Stimulated activated naive CD8-positive, alpha-beta T cell treated with anti-CD3 and anti-CD28 coated beads, Interleukin-15, Interleukin-2, amounts not matched to agents 100 U/mL and 50 U/mL, for 24 hours (primary cell): Measurements from ENCODE around the gene TSPAN9.

Experiments
- ATAC-seq: fragments of 150-1000 bp; cut with Tn5 transposase; one replicate; pipeline ENCODE4 v1.10.0; 2021
- DNase-seq: peaks from one replicate; pipeline ENCODE4 v3.0.0; 2021

Gene TSPAN9

DNA sequence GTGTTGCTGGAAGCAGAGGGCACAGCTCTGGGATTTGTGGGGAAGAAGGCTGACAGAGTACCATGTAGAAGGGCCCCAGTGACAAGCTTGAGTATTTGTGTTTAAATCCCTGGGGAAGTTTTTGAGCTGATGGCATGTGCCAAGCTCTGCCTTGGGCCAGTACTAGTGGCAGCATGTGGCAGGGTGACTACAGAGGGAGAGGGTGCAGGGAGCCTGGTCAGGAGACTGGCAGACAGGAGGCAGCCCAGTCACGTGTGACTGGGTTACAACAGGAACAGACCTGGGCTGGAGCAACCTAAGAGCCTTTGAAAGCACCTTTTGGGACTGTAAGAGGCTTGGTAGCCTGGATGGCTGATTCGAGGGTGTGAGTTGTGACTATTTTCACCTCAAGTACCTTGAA lies 112.1 kb downstream of the TSPAN9 start:
- ATAC-seq (no peak), DNase-seq (no peak)

DNA sequence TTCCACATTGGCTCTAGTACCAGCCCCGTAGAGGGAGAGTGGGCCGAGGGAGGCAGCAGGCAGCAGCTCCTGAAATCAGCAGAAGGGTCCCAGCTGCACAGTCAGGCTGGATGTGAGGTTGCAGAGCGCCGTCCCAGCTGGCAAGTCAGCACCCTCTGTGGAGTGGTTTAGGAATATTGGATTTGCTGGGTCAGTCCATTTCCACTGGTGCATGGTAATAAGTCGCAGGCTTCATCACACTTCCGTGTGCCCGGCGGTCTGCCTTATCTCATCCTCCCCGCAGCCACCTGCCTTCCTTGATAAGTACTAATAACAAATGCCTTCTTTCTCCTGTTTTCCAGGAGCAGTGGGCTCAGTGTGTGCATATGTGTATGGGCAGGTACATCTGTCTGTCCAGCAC lies 112.9 kb downstream of the TSPAN9 start:
- ATAC-seq (no peak), DNase-seq (no peak)

DNA sequence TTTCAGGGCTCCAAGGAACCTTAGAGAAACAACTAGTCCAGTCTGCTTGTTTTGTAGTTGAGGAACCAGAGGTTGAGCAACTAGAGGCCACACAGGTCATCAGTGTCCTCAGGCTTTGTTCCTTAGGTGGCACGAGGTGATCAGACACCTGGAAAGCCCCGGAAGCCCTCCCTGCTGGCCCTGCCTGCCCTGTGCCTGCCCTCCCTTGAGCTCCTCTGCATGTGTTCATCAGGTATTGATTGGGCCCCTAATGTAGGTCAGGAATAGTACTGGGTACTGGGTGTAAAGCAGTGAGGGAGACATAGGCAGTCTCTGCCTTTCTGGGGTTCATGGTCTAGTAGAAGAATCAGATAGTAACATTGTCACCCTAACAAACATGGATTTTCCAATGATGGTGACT lies 114.3 kb downstream of the TSPAN9 start:
- ATAC-seq (no peak), DNase-seq (no peak)

DNA sequence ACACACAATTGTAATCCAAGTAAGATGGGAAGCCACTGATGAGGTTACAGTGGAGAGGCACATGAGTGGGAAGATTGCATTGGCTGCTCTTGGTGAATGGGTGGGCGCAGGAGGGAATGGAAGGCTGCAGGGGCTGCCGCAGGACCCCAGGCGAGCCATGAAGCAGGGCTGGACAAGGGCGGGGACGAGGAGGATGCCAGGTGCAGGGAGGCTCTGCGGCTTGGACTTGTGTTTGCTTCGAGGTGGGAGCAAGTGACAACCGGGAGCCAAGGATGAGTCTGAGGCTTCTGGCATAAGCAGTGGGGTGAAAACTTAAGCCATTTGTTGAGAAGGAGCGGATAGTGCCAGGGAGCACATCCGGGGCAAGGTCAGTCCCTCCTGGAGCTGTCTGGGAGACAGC lies 115.0 kb downstream of the TSPAN9 start:
- DNase-seq, result no peak
- ATAC-seq, result no peak

DNA sequence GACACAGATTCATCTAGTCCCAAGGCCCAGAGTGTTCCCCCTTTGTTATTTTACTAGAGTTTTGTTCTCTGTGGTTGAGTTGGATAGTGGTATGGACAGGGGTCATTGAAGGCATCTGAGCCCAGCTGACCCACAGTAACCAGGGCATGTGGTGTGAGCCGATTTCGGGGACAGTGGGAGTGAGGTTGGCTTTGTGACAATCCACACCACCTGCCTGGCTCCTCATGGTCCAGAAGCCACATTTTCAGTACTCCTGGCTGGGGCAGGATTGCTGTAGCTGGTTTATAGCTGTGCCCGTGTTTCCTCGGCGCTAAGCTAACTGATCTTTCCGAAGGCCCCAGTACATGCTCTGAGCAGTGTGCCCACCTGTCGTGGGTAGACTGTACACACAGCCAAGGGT lies 116.0 kb downstream of the TSPAN9 start:
- ATAC-seq, result no peak
- DNase-seq, result no peak

DNA sequence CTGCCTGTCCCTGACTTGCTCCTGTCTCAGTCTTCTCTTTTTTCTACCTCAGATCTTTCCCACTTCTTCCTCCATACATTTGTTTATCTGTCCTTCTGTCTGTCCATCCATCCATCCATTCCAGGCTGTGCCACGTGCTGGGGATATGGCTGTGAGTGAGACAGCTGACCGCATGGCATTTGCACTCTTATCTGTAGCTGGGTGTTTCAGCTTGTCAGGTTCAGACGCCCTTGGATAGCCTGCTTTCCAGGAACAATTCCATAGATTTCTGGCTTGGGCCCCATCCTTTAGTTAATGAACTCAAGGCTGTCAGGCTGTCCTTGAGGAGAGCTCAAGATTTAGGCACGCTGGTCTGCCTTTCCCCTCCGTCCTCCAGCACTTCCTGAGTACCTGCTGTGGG lies 116.6 kb downstream of the TSPAN9 start:
- ATAC-seq, result no peak
- DNase-seq, result no peak

DNA sequence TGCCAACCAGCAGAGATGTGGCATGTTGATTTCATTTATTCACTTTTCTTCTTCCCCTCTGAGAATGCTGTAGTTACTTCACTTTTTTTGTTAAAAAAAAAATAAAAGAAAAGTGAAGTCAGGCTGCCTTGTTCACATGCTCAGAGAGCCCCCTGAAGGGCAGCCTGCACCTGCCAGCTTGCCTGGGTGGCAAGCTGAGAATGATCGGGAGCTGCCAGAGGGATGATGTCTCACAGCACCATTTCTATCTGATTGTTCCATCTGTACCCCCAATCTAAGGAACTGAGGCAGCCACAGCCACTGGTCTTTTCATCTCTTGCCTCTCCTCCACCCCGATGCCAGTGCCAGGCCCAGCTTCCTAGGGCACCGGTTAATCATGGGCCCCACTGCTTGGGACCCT lies 118.2 kb downstream of the TSPAN9 start:
- no peak for ATAC-seq
- DNase-seq, result no peak

DNA sequence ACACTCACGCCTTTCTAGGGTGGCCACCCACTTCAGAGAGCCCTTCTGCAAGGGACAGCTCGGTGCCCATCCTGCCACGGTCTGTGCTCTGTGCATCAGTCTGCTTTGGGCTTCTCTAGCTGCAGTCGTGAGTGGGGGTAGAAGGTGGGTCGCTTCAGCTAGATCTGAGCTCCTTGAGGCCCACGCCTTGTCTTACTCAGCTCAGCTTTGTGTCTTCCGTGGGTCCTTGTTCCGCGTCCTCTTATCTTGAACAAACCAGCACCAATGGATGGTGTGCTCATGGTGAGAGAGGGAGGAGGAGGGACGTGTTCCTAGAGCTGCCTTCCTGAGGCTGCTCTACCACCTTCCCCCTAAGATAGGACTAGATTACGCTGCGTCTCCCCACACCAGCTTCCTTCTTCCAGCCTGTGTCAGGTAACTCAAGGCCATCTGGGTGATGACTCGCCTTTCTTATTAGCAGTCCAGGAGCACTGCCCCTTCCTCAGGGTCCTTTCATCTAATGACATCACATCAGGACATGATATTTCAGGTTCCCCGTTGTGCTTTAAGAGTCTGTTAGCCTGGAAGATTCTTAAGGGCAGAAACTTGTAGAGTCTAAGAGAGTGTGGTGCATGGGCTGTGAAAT lies 118.8 kb downstream of the TSPAN9 start:
- DNase-seq, result no peak

DNA sequence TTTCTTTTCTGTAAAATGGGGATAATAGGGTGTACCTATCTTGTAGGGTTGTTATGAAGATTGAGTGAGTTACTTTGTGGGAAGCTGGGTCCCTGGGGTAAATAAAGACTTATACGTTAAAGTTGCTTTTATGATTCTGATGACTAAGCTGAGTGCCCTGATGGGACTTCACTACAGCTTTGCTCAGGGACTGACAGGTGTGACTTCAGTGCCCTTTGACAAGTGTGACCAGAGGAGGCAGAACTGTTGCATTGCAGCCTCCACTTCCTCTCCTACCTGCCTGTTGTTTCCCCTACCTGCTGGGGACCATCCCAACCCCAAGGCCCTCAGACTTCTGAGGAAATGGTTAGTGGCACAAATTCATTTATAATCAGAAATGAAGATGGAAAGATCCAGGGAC lies 119.3 kb downstream of the TSPAN9 start:
- DNase-seq, result no peak
- ATAC-seq, result no peak

More for the DNA sequence above, 118.8 kb downstream of the TSPAN9 start:
- ATAC-seq, result no peak

DNA sequence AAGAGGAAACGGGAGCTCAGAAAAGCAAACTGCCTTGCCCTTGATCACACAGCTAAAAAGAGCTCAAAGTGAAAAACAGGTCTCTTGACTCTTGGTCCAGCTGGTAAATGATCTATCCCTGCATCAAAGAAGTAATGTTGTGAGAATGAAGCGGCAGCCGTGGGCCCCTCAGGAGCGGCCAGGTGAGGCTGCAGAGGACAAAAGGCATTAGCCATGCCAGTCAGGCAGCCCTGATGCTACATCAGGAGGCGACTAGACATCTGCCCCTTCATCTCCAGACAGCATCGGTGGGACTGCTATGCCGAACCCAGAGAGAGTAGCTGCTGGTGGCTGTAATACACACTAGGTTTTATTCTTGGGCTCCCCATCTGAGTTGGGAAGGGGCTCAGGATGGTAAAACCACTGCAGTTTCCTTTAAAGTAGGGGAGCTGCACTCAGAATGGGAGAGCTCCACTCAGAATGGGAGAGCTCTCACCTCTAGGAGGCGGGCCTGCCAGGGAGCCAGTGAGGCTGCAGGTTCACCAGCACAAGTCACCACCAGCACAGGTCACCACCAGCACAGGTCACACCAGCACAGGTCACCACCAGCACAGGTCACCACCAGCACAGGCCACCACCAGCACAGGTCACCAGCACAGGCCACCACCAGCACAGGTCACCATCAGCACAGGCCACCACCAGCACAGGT lies 120.1 kb downstream of the TSPAN9 start:
- ATAC-seq (no peak), DNase-seq (no peak)

DNA sequence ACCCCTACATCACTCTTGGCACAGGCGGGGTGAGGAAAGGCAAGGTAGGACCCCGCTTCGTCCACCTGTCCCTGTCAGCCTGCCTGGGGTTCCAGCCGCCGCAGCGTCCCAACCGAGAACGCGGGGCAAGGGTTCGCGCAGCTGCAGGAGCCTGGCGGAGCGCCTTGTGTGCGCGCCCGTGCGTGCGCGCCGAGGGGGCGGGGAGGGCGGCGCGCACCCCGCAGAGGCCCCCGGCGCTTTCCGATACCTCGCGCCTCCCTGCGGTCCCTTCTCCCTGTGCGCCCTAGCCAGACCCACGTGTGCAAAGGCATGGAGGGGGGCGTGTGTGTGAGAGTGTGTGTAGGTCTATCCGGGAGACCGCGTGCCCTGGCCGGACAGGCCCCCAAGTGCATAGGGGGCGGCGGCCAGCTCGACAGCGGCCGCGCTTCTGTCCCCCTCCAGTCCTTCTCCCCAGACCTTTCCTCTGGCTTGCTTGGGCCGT lies 122.4 kb downstream of the TSPAN9 start:
- DNase-seq (no peak), ATAC-seq (peak; percentile 10)

DNA sequence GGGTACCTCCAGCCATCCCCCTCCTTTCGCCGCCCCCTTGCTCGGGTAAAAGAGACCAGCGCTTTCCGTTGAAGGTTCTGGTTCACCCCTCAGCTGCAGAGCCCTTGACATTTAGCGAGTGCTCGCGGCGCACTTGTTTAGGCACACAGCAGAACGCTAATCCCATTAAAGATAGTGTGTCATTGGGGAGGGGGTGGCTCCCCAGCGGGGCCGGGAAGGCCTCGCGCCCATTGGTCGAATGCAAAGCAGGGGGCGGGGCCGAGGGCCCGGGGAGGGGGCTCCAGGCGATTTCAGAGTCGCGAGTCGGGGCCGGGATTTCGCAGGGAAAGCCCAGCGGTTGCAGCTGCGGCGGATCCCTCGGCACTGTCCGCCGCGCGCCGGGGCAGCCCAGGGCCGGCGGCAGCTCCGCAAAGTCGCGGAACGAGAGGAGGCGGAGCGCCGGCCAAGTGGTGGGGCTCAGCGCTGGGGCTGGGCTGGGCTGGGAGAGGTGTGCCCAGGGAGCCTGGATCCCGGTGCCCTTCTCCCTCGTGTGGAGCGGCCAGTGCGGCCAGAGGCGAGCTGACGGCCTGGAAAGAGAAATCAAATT lies 122.9 kb downstream of the TSPAN9 start:
- ATAC-seq (no peak), DNase-seq (peak; percentile 19)

DNA sequence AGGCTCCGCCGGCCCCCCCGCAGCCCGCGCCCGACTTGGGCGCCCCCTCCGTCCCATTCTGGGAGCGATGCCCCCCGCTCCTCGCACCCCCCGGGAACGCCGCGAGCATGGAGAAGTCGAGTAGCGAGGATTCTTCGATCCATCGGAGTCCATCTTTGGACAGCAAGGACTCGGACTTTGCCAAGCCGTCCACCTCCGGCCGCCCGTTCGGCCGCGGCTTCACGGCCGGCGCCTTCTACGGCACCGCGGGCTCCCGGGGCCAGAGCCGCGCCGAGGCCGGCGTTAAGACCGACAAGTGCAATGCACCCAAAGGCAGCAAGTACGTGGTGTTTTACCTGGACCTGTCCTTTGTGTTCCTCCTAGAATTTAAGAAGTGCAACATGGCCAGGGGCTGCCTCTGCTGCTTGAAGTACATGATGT lies 123.6 kb downstream of the TSPAN9 start:
- ATAC-seq (no peak), DNase-seq (no peak)

DNA sequence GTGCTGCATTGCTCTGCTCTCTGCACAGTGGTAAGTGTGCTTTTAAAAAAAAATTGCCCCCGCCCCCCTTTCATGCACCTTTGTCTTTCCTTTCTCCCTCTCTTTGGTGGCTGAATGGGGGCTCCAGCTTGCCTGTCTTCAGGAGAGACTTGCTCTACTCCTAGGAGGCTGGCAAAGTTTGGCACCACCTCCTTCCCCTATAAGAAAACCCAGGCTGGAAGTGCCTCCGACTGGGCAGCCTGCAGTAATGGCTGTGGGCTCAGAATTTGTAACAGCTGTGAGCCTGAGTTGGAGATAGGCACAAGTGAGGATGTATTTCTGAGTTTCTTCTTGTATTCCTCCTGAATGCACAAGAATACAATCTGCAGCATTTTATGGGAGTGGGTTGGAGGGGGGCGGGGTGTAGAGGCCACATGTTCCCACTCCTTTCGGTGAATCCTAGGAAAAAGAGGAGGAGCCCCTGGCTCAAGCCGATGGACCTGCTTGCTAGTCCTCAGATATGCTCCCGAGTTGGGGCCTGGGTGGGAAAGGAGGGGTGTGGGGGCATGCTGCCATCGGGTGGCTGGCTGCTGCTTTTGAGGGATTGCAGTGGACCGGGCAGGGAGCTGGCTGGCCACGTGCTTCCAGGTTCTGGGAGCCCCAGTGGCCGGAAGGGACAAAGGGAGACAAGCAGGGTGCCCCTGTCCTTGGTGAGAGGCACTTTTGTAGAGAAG lies 124.3 kb downstream of the TSPAN9 start:
- DNase-seq, result no peak
- ATAC-seq, result no peak

DNA sequence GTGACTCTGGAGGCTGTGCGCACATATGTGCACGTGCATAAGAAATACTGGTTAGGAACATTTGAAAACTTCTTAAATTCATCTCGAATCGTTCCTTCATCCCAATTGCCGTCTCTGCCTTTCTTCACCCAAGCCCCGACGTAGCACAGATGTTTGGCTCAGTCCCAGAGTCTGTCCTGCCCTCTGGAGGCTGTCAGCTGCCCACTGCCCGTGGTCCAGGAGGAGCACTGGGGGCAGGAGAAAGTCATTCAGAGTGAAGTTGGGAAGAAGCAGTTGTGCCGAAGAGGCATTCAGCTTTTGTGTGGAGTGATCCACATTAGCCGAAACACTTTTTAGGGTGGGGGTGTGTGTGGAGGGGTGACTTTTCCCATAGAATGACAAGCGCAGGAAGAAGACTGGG lies 124.9 kb downstream of the TSPAN9 start:
- no peak for DNase-seq
- ATAC-seq, result no peak

DNA sequence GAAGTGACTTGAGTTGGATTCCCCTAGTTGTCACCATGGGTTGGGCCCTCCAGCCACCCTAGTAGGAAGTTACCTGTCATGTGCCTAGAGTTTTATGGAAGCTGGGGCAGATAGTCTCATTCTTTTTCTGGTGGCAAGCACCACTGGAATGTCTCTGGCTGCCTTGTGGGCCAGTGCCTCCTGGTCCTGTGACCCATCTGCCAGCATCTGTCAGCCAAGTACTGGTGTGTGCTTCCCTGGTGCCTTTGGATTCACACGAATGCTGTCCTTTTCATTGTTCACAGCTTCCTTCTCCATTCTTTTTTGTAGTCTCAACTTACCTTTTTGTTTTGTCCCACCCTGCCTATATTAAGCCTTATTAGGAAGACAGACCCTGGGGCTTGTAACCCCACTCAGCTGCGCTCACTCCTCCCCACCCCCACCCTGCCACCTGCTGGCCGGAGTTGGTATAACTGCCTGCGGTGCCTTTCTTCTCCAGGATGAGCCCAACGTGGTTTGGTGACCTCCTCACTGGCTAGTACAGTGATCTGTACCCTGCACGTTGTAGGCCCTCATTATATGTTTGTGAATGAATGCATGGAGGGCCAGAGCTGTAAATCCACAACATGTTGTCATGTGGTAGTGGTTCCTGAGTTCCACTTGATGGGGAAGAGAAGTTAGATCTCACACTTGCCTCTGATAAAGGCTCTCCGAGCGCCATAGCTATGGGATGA lies 125.7 kb downstream of the TSPAN9 start:
- DNase-seq (peak; percentile 78), ATAC-seq (peak; percentile 25)

DNA sequence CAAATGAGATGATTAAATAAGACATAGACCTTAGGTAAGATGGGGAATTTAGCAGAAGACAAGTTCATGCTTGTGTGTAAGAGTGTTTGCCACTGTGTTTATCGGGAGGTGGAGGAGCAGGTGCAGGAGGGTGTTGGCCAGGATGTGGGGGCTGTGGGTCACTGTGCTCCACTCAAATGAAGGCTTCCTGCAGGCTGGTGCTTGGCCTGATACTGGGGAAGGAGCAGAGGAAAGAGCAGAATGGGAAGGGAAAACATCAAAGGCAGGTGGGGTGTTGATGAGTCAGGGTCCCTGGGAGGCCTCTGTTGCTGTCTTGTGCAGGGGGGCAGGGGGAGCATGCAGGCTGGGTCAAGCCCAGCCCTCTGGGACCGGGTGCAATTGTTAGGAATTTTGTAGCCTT lies 126.5 kb downstream of the TSPAN9 start:
- no peak for DNase-seq
- no peak for ATAC-seq

DNA sequence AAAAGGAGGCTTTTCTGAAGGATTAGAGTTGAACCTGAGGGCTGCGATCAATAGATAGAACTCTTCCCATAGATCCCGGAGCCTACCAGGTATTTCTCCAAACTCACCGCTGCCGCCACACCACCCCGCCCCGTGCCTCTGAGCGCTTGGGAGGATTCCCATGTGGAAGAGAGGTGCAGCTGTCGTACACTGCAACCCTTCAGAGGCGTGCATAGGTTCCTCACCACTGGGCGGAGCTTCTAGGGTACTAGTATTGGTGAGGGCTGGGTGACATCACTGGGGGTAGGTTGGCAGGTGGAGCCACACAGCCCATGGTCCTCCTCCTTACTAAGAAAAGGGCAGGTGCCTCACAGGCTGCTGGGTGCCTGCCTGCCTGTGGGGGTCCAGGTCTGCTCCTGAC lies 127.0 kb downstream of the TSPAN9 start:
- DNase-seq, result no peak
- no peak for ATAC-seq

DNA sequence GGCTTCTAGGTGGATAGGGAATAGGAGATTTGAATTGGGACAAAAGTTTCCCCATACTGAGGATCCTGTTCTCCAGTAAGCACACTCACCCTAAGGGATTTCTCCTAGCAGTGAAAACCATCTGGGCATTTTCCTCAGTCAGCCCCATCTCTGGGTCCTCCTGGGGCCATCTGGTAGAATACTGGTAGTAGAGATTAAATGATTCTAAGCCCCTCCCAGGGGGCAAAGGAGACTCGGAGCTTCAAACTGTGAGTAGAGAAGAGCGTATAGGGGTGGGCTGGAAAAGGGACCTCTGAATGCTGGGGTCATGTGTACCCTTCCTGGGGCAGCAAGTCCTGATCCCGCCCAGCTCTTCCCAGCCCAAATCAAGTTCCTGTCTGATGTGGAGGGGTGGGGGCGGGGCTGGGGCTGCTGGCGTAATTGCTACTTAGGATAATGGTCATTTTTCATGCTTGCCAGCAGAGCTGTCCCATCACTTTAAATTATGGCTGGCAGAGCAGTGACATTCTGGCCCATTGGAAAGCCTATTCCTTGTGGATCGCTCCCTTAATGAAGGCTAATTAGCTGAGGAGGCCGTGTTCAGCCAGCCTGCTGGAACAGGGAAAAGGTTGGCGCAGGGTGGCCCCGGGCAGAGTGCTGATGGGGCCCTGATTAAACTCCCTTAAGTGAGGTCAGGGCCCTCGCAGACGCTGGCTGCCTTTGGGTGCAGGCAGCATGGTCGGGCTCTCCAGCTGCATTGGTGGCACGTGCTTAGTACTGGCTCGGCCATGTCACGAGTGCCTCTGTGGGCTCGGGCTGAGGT lies 127.8 kb downstream of the TSPAN9 start:
- no peak for ATAC-seq
- no peak for DNase-seq

DNA sequence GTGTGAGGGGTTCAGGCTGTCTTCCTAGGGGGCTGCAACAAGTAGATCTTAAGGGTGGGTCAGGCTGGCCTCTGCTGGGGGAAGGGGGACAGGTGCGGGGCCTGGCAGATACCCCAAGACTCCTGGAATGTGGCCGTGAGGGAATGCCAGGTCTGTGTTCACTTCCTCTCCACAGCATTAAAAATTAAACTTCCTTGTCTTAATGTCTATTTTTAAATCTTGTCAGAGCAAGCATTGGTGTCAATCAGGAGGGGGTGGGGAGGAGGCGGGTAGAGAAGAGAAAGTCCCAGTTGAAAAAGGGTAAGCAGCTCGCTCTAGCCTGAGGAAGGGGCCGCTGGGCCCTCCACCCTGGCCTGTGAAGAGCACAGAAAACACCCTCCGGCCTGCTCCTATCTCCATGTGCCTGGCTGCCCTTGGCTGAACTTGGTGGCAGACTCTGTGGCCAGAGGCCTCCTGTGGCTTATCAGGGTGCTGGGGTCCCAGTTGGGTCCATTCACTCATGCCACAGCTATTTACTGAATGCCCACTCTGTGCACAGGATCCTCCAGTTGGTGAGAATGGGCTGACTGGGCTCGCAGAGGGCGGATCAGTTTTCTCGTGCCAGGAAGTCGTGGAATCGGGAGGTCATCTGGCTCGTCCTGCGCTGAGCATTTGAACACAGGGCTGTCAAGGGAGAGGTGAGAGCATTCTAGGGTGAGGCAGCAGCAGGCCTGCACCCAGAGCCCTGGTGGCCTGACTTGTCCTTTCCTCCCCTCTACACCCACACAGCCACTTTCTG lies 128.8 kb downstream of the TSPAN9 start:
- no peak for DNase-seq
- ATAC-seq, result no peak
